Measurements from ENCODE around the gene SASH3.

Gene SASH3

DNA sequence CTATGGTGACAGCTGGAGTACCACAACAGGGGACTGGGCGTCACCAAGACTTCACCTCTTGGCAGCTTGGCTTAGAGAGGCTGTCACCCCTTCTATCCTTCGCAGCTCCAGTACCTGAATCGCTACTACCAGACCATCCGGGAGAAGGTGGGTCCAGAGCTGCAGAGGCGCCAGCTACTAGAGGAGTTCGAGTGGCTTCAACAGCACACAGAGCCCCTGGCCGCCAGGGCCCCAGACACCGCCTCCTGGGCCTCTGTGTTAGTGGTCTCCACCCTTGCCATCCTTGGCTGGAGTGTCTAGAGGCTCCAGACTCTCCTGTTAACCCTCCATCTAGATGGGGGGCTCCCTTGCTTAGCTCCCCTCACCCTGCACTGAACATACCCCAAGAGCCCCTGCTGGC is 11.6 kb upstream of the SASH3 start:
- H3K27me3 Mint-ChIP-seq: no peaks in the 10 kb centered on the region
- H3K36me3 Mint-ChIP-seq (ENCODE audit: low read depth): no peaks in the 10 kb centered on the region
- no peak overlapping the region for H3K4me3 Mint-ChIP-seq
- peak overlapping the region; percentile 67 for H3K27ac Mint-ChIP-seq
- no peaks in the 10 kb centered on the region for H3K9me3 Mint-ChIP-seq
- peaks cover 27% of the 10 kb centered on the region for H3K4me1 Mint-ChIP-seq (ENCODE audit: low read depth)
- intact Hi-C loops (cut with micrococcal nuclease): no loop called here

DNA sequence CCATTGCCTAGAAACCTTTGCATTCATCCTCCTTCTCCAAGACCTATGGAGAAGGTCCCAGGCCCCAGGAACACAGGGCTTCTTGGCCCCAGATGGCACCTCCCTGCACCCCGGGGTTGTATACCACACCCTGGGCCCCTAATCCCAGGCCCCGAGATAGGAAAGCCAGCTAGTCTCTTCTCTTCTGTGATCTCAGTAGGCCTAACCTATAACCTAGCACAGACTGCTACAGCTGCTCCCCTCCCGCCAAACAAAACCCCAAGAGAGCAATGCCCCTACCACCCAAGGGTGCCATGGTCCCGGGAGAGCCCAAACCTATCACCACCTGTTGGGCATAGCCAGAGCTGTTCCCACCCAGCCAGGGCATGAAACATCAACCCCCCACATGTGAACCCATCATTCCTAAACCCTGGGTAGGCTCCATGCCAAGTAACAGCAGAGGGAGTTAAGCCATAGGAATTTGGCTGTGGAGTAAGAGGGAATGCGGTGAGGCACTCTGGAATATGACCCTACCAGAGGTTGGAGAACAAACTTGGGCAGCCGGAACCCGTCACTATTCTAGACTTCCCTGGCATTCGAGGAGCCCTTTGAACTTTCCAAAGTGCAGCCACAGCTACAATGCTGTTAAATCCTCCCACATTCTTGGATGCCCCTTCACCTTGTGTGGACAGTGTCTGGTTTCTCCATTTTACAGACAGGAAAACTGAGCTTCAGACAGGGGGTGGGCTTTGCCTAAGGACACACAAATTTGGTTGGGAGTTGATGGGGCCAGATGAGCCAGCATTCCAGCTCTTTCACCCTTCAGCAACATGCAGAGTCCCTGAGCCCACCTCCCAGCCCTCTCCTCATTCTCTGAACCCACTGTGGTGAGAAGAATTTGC is 10.9 kb upstream of the SASH3 start:
- no peak overlapping the region for H3K4me3 Mint-ChIP-seq
- peak overlapping the region; percentile 67 for H3K27ac Mint-ChIP-seq
- no peaks in the 10 kb centered on the region for H3K36me3 Mint-ChIP-seq (ENCODE audit: low read depth)
- peaks cover 29% of the 10 kb centered on the region for H3K4me1 Mint-ChIP-seq (ENCODE audit: low read depth)
- no peaks in the 10 kb centered on the region for H3K9me3 Mint-ChIP-seq
- H3K27me3 Mint-ChIP-seq: no peaks in the 10 kb centered on the region
- intact Hi-C loops (cut with micrococcal nuclease): no loop called here

DNA sequence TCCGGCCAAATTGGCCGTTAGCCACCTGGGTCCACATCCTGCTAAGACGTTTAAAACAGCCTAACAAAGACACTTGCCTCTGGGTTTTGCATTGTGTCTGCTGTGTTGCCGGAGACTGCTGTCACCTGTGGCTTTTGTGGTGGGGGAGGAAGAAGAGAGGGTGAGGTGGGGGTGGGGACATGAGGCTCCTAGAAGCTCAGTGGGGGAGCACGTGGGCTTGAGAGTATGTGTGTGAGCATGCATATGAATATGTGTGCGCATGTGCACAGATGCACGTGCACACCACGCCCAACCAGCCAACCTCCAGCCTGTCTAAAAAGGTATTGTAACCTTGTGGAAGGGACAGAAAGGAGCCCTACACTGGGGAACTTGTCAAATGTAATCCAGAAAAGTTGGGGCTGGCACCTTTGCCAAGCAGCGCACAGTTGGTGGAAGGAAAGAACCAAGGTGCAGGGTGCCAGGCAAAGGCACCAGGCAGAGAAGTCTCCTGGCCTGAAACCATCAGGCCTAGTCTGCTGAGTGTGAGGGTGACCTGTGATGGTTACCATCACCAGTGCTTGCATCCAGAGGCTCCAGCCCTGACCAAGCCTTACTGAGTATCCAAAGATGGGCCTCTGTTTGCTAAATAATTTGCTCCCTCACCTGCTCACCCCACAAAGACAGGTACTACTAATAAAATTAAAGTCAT is 10.1 kb upstream of the SASH3 start:
- Mint-ChIP-seq H3K4me3 (no peak overlapping the region), H3K36me3 (ENCODE audit: low read depth) (no peaks in the 10 kb centered on the region), H3K27ac (peak overlapping the region; percentile 67), H3K9me3 (no peaks in the 10 kb centered on the region), H3K27me3 (no peaks in the 10 kb centered on the region), H3K4me1 (ENCODE audit: low read depth) (peaks cover 37% of the 10 kb centered on the region)
- intact Hi-C loops (cut with micrococcal nuclease): no loop called here

DNA sequence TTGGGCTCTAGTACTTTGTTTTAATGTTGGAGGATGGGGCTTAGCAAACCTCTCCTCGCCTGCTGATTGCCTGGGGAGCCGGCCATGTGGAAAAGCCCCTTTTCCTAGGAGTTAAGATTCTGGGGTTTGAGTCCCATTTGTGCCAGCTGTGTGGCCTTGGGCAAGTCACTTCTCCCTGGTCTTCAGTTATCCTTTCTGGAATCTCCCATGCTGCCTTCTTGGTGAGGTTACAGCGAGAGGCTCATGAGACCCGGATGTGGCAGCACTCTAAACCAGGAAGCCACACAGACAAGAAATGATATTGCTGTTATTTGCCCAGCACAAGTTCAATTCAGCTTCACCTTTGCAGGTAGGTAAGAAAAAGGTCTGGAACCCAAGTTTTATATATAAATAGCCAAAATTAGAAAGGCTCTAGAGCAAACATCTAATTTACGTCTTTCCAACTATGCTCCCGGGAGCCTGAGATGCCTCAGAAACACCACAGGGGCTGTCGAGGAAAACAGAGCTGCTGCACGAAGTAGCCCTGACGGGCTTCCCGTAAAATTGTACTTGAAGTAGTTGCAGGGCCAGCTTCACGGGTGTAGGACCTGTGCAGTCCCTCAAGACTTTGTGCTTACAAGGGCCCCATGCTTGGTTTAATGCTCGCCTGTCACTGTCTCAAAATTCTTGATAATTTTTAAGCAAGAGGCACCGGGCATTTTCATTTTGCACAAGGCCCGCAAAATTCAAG is 8.3 kb upstream of the SASH3 start:
- Mint-ChIP-seq H3K27me3 (no peaks in the 10 kb centered on the region), H3K9me3 (no peaks in the 10 kb centered on the region), H3K4me3 (no peak overlapping the region), H3K4me1 (ENCODE audit: low read depth) (peaks cover 47% of the 10 kb centered on the region), H3K36me3 (ENCODE audit: low read depth) (no peaks in the 10 kb centered on the region), H3K27ac (peak overlapping the region; percentile 96)
- intact Hi-C loops (cut with micrococcal nuclease): no loop called here

DNA sequence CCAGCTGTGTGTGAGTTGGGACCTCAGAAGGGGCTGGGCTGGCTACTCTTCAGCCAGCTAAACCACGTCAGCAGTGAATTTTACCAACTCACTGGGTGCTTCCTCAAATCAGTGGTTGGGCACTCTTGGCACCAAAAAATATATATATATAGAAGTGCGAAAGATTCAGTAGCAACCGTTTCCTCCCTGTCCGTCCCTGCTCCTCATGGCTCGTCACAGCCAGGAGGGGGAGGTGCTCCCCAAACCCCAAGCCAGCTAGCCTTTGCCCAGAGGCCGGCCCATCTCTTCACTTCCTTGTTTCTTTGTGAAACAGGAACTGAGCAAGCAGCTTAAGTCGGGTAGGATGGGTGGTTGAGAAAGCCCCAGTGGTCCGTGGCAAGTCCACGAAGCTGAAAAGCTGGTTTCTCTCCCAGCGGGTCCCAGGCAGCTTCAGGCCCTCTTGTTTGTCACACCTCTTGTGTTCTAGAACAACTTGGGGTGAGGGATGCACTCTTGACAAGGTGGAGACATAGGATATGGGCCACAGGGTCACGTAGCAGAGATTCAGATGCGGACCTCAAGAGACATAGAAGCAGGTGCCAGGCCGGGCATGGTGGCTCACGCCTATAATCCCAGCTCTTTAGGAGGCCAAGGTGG is 6.8 kb upstream of the SASH3 start:
- Mint-ChIP-seq H3K4me3 (peak overlapping the region; percentile 57), H3K27ac (peak overlapping the region; percentile 96), H3K9me3 (no peaks in the 10 kb centered on the region), H3K4me1 (ENCODE audit: low read depth) (peaks cover 54% of the 10 kb centered on the region), H3K36me3 (ENCODE audit: low read depth) (no peaks in the 10 kb centered on the region), H3K27me3 (no peaks in the 10 kb centered on the region)
- intact Hi-C loops (cut with micrococcal nuclease): loop anchor here (1.0 to 2.0 kb wide), 2 partner anchors 8 to 14 kb away; no protein-coding TSS in a partner anchor

DNA sequence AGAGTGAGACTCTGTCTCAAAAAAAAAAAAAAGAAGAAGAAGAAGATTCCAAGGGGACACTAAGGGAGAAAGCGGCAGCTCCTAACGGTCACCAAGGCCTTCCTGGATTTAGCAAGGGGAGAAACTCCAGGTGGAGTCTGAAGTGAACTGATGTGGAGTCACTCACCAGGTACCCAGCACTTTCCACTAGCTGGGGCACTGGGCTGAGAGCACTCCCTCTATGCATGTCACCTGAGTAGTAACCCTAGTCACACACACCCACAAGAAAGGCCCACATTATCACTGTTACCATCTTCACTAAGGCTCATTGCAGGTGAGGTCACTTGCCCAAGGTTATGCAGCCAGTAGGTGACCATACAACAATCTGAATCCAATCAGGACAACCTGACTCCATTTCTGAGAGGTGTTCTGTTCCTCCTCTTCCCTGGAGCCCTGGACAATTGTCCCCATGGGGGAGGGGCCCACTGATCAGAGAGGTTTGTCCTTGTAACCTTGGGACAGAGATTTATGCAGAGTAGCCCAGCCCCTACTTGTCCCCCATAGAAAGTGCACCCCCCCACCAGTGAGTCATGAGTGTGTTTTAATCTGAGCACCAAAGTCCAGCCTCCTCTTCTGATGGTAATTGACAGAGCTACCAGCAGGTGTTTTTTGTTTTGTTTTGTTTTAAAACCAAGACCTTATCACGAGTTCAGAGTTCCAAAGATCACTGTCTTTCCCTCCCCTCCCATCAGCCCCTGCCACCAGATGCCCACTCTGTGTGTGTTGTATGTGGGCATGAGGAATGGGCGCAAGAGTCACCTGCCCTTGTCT is 5.9 kb upstream of the SASH3 start:
- Mint-ChIP-seq H3K27me3 (no peaks in the 10 kb centered on the region), H3K27ac (peak overlapping the region; percentile 96), H3K4me3 (peak overlapping the region; percentile 57), H3K4me1 (ENCODE audit: low read depth) (peaks cover 55% of the 10 kb centered on the region), H3K36me3 (ENCODE audit: low read depth) (no peaks in the 10 kb centered on the region), H3K9me3 (no peaks in the 10 kb centered on the region)
- intact Hi-C loops (cut with micrococcal nuclease): loop anchor here (1.0 to 2.0 kb wide), 2 partner anchors 7 to 15 kb away; no protein-coding TSS in a partner anchor

DNA sequence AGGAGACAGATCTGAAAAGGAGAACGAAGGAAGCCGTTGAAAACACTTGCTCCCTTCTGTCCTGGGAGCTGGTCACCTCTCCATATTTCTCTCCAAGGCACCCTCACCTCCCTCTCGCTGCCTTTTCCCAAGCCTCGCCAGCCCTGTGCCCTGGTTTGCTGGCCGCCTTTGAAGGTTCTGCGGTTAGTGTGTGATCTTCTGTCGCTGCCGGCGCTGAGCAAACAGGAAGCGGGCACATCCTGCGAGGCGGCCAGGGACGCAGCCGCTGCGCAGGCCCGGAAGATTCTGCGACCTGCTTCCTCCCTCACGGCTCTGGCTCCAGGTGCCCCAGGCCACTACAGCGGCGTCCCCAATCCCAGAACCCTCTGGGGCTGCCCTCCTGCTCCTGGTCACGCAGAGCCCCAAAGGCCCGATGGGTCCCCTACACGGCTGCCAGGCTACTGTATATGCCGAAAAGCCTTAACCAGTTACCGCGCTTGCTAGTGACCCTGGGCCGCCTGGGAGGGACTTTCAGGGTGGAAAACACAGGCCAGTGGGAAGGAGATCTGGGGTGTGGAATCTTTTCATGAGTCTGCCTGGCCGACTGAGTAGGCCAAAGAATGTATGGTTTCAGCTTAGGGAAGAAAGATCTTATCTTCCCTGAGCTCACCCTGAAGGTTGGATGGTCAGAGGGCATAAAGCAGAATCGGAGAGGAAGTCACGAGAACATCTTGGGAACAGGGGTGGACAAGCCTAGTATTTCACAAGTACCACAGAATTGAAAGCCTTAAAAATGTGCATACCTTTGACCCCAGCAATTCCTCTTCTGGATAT is 2.3 kb upstream of the SASH3 start:
- H3K27me3 Mint-ChIP-seq: no peaks in the 10 kb centered on the region
- intact Hi-C loops (cut with micrococcal nuclease): no loop called here
- peak overlapping the region; percentile 94 for H3K27ac Mint-ChIP-seq
- peak overlapping the region; percentile 73 for H3K4me3 Mint-ChIP-seq
- peaks cover 60% of the 10 kb centered on the region for H3K4me1 Mint-ChIP-seq (ENCODE audit: low read depth)
- H3K36me3 Mint-ChIP-seq (ENCODE audit: low read depth): peaks cover 24% of the 10 kb centered on the region
- no peaks in the 10 kb centered on the region for H3K9me3 Mint-ChIP-seq

DNA sequence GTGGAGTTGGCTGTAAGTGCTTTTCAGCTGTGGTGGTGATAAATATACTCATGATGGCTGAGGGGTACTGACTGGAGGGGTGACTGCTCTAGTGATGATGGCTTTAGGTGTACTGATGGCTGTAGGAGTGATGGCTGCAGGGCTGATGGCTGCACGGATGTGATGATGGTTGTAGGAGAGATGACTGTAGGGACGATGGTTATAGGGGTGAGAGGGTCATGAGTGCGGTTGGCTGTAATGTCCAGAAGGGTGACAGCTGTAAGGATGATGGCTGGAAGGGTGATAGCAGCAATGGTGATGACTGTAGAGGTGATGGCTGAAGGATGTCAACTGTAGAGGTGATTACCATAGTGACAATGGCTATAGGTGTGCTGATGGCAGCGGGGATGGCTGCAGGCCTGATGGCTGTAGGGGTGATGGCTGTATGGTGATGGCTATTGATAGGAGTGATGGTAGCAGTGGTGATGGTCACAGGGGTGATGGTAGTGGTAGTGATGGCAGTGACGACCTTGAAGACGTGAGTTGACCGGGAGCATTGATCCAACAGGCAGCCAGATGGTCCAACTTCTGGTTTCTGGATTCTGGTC is 570 bp upstream of the SASH3 start:
- peaks cover 61% of the 10 kb centered on the region for H3K4me1 Mint-ChIP-seq (ENCODE audit: low read depth)

DNA sequence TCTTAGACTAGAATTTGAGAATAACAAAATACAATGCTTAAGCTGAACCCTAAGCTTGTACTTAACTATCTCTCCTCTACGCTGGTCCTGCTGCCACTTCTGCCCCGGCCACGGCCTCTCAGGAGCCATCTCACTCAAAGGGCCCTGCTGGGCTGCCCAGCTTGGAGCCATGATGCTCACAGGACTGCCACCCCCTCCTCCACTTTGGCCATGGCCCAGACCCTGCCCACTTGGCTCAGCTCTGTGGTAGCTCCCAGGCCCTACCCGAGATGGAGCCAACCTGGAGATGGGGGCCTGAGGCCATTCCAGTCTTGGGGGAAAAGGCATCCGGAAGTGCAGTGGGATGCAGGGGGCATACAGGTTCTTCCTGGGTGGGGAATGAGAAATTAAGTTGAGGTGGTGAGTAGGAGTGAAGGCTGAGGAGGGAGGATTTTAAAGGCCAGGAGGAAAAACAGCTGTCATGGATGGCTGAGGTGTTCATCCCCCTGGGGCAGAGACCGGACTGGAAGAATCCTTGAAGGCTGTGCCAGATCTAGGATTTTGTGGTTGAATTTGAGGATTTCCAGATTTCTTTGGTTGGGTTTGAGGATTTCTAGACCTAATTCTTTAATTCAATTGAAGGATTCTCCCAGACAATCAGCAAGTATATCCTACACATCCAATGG is 824 bp downstream of the SASH3 start:
- H3K36me3 Mint-ChIP-seq (ENCODE audit: low read depth): peaks cover 51% of the 10 kb centered on the region
- H3K4me1 Mint-ChIP-seq (ENCODE audit: low read depth): peaks cover 53% of the 10 kb centered on the region
- H3K27me3 Mint-ChIP-seq: no peaks in the 10 kb centered on the region
- intact Hi-C loops (cut with micrococcal nuclease): loop anchor here (1.0 to 10.0 kb wide), 4 partner anchors 7 to 46 kb away; partner anchors contain the start of gene XPNPEP2
- no peaks in the 10 kb centered on the region for H3K9me3 Mint-ChIP-seq
- H3K27ac Mint-ChIP-seq: peak overlapping the region; percentile 96
- H3K4me3 Mint-ChIP-seq: peak overlapping the region; percentile 96

More for the DNA sequence above, 570 bp upstream of the SASH3 start:
- intact Hi-C loops (cut with micrococcal nuclease): no loop called here
- Mint-ChIP-seq H3K36me3 (ENCODE audit: low read depth) (peaks cover 42% of the 10 kb centered on the region), H3K4me3 (peak overlapping the region; percentile 96), H3K27ac (peak overlapping the region; percentile 96), H3K9me3 (no peaks in the 10 kb centered on the region), H3K27me3 (no peaks in the 10 kb centered on the region)

DNA sequence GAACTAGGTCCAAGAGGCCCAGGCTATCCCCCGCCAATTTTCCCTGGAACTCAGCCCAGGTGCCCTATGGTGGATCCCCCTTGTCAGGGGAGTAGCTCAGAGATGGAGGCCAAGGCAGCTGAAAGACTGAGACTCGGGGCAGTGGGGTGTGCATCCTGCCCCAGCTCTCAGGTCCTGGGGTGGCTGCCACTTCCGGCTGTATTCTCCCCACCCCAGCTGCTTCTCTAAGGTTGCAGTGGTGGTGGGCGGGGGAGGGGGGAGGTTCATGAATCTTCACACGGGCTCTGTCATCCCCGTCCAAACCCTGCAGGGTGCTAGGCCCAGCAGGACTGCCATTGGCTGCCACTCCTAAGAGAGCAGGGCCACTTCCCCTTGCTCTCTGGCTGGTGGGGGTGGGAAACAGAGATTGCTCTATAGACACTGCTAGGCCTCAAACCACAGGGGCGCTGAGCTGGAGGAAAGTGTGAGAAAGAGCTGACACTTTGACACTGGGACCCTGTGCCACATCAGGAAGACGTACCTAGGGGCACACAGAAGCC is 1.5 kb downstream of the SASH3 start:
- H3K4me3 Mint-ChIP-seq: peak overlapping the region; percentile 96
- H3K27me3 Mint-ChIP-seq: no peaks in the 10 kb centered on the region
- no peaks in the 10 kb centered on the region for H3K9me3 Mint-ChIP-seq
- H3K27ac Mint-ChIP-seq: peak overlapping the region; percentile 96
- peaks cover 59% of the 10 kb centered on the region for H3K4me1 Mint-ChIP-seq (ENCODE audit: low read depth)
- H3K36me3 Mint-ChIP-seq (ENCODE audit: low read depth): peaks cover 58% of the 10 kb centered on the region
- intact Hi-C loops (cut with micrococcal nuclease): loop anchor here (1.0 to 10.0 kb wide), 4 partner anchors 8 to 46 kb away; partner anchors contain the start of gene XPNPEP2

DNA sequence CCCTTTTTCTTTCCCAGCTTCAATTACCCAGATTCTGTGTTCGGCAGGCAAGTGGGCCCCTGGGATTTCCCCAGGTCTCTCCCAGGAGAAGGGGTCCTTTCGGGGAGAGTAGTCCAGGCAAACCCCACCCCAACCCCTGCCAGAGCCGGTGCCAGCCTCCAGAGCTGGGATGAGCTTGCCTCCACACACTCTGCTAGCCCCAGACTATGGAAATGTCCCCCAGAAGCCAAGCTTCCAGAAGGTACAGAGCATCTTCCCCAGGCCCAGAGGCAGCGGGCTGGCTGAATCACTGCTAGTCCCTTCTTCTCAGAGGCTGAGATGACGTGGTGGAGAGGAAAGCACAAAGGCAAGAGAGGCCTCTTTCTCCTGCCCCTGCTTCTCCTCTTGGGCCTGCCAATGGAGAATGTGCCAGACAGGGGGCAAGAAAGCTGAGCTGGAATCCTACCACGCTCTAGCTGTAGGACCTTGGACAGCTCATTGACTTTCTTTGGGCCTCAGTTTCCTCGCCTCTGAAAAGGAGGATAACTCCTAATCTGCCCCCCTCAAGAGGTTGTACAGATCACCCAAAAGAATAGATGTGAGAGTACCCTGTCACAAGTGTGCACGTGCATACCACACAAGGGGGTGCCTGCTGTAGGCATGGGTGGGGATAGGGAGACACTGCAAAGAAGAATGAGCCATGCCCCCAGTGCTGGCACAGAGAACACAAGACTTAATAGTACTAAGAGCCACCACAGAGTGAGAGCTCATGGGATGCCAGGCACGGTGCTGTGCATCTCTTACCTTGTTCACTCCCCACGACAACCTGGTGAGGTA is 2.1 kb downstream of the SASH3 start:
- H3K27me3 Mint-ChIP-seq: no peaks in the 10 kb centered on the region
- intact Hi-C loops (cut with micrococcal nuclease): loop anchor here (1.0 to 10.0 kb wide), 4 partner anchors 9 to 47 kb away; partner anchors contain the start of gene XPNPEP2
- H3K9me3 Mint-ChIP-seq: no peaks in the 10 kb centered on the region
- peak overlapping the region; percentile 96 for H3K4me3 Mint-ChIP-seq
- peaks cover 59% of the 10 kb centered on the region for H3K4me1 Mint-ChIP-seq (ENCODE audit: low read depth)
- peak overlapping the region; percentile 96 for H3K27ac Mint-ChIP-seq
- peaks cover 64% of the 10 kb centered on the region for H3K36me3 Mint-ChIP-seq (ENCODE audit: low read depth)
